Measurements from ENCODE around the gene ABCG1. TPM values are rescaled to one million over a fixed set of nuclear protein-coding genes. Genes with fewer than 3 reads are reported as not detected.
"Not testable (repeated sequence)": the region's sequence is repeated elsewhere in the genome, so short reads cannot be mapped to it uniquely, and the experiment has no call there.

Gene ABCG1
- total RNA-seq (2014; rRNA removed; shearing (Covaris generic)) = not detected in 2 replicates

- DNase-seq (ENCODE audit: low read depth) = no peak
Measured at GRCh38 chr21:42218836-42219605, at the start of gene ABCG1. TSS of gene ABCG1 (plus strand) at chr21:42219140. CDS start at chr21:42219263, 123 bp downstream.

- no peak for DNase-seq (ENCODE audit: low read depth)
Measured at GRCh38 chr21:42169758-42170157, 49.2 kb upstream of the ABCG1 start.

- DNase-seq (ENCODE audit: low read depth) = peak; percentile 15
Measured at GRCh38 chr21:42171091-42172053, 47.6 kb upstream of the ABCG1 start.

- no peak for DNase-seq (ENCODE audit: low read depth)
Measured at GRCh38 chr21:42172596-42173483, 46.1 kb upstream of the ABCG1 start.

- no peak for DNase-seq (ENCODE audit: low read depth)
Measured at GRCh38 chr21:42174173-42174572, 44.8 kb upstream of the ABCG1 start.

- no peak for DNase-seq (ENCODE audit: low read depth)
Measured at GRCh38 chr21:42175110-42175710, 43.7 kb upstream of the ABCG1 start.

- DNase-seq (ENCODE audit: low read depth) = no peak
Measured at GRCh38 chr21:42176859-42177258, 42.1 kb upstream of the ABCG1 start.

GRCh38 chr21:42179316-42179715 is 39.6 kb upstream of the ABCG1 start:
- DNase-seq (ENCODE audit: low read depth) = no peak

GRCh38 chr21:42180001-42180400 is 38.9 kb upstream of the ABCG1 start:
- not testable (repeated sequence) for DNase-seq (ENCODE audit: low read depth)

GRCh38 chr21:42182713-42183371 is 36.1 kb upstream of the ABCG1 start:
- no peak for DNase-seq (ENCODE audit: low read depth)

GRCh38 chr21:42183374-42184266 is 35.3 kb upstream of the ABCG1 start:
- DNase-seq (ENCODE audit: low read depth) = no peak

- DNase-seq (ENCODE audit: low read depth) = no peak
Measured at GRCh38 chr21:42186591-42186990, 32.3 kb upstream of the ABCG1 start.

- DNase-seq (ENCODE audit: low read depth) = peak; percentile 47
Measured at GRCh38 chr21:42187976-42188653, 30.8 kb upstream of the ABCG1 start.

GRCh38 chr21:42188663-42189062 is 30.3 kb upstream of the ABCG1 start:
- DNase-seq (ENCODE audit: low read depth) = no peak

- no peak for DNase-seq (ENCODE audit: low read depth)
Measured at GRCh38 chr21:42189431-42189830, 29.5 kb upstream of the ABCG1 start.

GRCh38 chr21:42189860-42190485 is 29.0 kb upstream of the ABCG1 start:
- no peak for DNase-seq (ENCODE audit: low read depth)

- no peak for DNase-seq (ENCODE audit: low read depth)
Measured at GRCh38 chr21:42190486-42190863, 28.5 kb upstream of the ABCG1 start.

GRCh38 chr21:42191064-42191463 is 27.9 kb upstream of the ABCG1 start:
- no peak for DNase-seq (ENCODE audit: low read depth)
